Measurements from ENCODE around the gene ADAMTS2. TPM values are rescaled to one million over a fixed set of nuclear protein-coding genes. Genes with fewer than 3 reads are reported as not detected.

The ADAMTS2 gene
- total RNA-seq, 4 donors from 2014 or later: 6.0 to 20.9 (median 13.5) TPM

DNA sequence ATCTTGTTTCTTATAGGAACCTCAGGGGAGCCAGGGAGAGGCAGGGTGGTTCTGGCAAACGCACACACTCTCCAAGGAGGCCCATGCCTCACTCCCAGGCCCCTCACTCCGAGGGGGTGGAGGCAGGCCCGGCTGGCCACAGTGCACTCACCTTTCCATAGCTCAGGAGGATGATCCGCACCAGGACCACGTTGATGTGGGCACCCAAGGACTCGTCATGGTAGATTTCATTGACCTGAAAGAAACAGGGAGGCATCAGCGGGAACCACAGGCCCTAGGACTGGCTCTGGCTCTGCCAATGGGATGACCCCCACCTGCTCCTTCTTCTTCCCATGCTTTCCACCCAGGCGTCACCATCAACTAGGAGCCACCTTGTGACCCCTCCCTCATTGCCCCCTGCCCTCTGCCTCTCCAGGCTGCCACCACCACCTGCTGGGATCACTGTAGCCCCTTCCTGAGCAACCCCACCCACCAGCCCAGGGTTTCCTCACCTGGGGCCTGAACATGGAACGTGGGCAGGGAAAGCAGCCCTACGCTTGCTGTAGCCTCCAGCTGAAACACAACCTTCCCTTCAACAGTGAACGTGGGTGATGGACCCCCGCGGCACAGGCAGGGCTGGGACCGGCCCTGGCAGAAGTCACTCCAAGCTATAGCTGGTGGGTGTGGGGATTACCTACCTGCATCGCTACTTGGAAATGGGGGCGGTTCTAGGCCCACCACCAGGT is 164.2 kb downstream of the ADAMTS2 start:
- in situ Hi-C loops (cut with MboI; ENCODE audit: low pct_ligation_motif_present in 1 of 4, low pct_unique_long_range_greater_than_20kb in 1 of 4, low sequenced_read_pairs in 3 of 4) (no loop called here), intact Hi-C loops (cut with DNase I; ENCODE audit: low total_unique reads) (no loop called here)
- no peak for DNase-seq
- no peaks in the 10 kb centered on the region for H3K9me3 ChIP-seq
- no peak overlapping the region for H3K27ac ChIP-seq
- no peak overlapping the region for H3K4me3 ChIP-seq
- TF ChIP-seq, protein P1, sequence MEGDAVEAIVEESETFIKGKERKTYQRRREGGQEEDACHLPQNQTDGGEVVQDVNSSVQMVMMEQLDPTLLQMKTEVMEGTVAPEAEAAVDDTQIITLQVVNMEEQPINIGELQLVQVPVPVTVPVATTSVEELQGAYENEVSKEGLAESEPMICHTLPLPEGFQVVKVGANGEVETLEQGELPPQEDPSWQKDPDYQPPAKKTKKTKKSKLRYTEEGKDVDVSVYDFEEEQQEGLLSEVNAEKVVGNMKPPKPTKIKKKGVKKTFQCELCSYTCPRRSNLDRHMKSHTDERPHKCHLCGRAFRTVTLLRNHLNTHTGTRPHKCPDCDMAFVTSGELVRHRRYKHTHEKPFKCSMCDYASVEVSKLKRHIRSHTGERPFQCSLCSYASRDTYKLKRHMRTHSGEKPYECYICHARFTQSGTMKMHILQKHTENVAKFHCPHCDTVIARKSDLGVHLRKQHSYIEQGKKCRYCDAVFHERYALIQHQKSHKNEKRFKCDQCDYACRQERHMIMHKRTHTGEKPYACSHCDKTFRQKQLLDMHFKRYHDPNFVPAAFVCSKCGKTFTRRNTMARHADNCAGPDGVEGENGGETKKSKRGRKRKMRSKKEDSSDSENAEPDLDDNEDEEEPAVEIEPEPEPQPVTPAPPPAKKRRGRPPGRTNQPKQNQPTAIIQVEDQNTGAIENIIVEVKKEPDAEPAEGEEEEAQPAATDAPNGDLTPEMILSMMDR (IDR thresholded peaks at IDR 0.05): no peak
- TF ChIP-seq EP300 (IDR thresholded peaks at IDR 0.05; ENCODE audit: low read depth): no peak
- TF ChIP-seq POLR2AphosphoS5 (IDR thresholded peaks at IDR 0.05): no peak
- TF ChIP-seq POLR2A (IDR thresholded peaks at IDR 0.05): no peak
- H3K4me1 ChIP-seq: no peaks in the 10 kb centered on the region
- H3K36me3 ChIP-seq: no peaks in the 10 kb centered on the region
- H3K27me3 ChIP-seq: no peaks in the 10 kb centered on the region
- 89% methylated on average over 16 of the region's 16 CpGs; no CpG with 5 or more reads in 1 of the 2 donors for WGBS, 2 donors (ENCODE audit: low coverage in 1 of 2)

DNA sequence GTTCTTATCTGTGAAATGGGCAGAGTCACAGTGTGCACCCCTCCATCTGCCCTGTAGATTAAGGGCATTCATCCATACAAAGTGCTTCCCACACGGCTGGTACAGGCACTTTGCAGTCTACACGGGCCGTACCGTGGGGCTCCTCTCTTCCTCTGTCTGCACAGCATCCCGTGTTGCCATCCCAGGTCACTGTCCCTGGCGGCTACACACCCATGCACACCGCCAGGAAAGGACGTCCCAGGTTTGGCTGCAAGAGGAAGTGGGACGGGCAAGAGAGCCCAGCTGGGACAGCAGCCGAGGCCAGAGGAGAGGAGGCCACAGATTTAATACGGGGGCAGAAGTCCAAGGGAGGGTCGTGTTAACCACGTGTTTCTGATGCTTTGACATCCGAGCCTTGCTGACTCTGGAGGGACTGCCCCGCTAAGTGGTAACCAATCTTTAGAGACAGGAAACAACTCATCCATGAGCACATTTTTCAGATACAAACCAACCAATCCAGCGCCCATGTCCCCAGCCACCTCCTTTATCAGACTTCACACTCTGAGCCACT is 165.1 kb downstream of the ADAMTS2 start:
- Histone ChIP-seq H3K36me3 (no peaks in the 10 kb centered on the region), H3K27me3 (no peaks in the 10 kb centered on the region), H3K9me3 (no peaks in the 10 kb centered on the region), H3K27ac (no peak overlapping the region), H3K4me3 (no peak overlapping the region), H3K4me1 (no peaks in the 10 kb centered on the region)
- intact Hi-C loops (cut with DNase I; ENCODE audit: low total_unique reads): no loop called here
- in situ Hi-C loops (cut with MboI; ENCODE audit: low pct_ligation_motif_present in 1 of 4, low pct_unique_long_range_greater_than_20kb in 1 of 4, low sequenced_read_pairs in 3 of 4): no loop called here
- DNase-seq: no peak
- 85 to 92% methylated on average over 2 to 16 of the region's 16 CpGs for WGBS, 2 donors (ENCODE audit: low coverage in 1 of 2)
- TF ChIP-seq, protein P1 (IDR thresholded peaks at IDR 0.05): no peak
- TF ChIP-seq POLR2A (IDR thresholded peaks at IDR 0.05): no peak
- TF ChIP-seq POLR2AphosphoS5 (IDR thresholded peaks at IDR 0.05): no peak
- no peak for TF ChIP-seq EP300 (IDR thresholded peaks at IDR 0.05; ENCODE audit: low read depth)

DNA sequence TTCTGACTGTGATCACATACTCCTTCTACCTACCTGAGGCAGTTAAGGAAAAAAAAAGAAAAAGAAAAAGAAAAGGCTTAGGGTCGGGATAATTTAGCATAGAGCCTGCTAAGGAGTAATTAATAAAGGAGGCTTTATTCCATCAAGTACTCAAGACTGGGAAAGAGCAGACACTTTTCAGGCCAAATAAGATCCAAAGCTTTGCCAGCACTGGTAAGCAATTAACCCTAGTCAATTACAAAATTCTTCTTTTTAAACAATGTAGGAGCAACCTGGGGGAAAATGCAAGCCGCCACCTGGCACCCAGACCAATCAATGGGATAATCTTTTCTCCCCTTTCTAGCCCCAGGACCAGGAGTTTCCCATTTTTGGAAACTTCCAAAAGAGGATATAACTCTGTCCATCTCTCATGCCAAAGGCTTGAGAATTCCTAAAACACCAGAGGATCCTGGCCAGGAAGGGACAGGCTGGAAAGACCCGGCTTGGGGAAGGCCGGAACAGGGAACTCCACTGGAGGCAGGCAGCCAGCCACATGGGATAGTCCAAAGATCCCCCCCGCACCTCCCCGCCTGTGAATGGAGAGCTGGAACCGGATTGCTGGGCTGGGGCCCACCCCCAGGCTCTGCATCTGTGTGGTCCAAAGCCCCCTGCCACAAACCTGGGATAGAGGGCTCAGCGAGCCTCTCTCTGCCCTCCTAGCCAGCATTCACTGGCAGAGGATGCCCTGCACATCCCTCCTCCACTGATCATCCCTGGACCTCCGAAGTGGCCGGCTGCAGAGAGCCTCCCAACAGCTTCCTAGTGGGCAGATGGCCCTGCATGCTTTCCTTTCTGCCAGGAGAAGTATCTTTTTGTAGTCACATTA is 167.3 kb downstream of the ADAMTS2 start:
- WGBS, 2 donors (ENCODE audit: low coverage in 1 of 2): 73 to 80% methylated on average over 2 to 10 of the region's 10 CpGs

DNA sequence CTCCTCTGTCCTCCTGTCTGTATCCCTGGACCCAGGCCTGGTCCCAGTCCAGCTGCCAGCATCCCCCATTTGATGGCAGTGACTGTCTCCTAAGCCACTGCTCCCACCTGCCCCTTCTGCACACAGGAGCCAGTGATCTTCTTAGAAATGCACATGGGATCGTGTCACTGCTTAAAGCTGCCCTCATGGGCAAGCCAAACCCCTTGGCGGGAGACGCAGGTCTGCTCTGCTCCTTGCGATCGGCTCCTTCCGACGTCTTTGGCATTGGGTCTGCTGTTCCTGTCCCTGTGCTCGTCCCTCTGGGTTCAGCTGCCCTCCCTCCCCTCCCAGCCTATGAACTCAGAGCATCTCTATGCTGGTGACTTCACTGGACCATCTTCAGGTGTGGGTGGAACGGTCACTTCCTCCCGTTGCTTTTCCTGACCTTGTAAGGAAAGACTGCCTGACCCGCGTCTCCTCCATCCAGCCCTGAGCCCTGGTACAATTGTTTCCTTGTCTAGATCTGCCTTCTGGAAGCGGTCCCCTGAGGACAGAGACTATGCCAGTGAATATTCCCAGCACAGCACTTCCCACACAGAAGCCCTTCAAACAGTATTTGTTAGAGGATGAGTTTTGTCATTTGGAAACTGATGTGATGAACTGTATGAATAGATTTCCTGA is 168.6 kb downstream of the ADAMTS2 start:
- H3K27ac ChIP-seq: no peak overlapping the region

More for the DNA sequence above, 167.3 kb downstream of the ADAMTS2 start:
- H3K27me3 ChIP-seq: no peaks in the 10 kb centered on the region
- no peaks in the 10 kb centered on the region for H3K4me1 ChIP-seq
- no peak overlapping the region for H3K4me3 ChIP-seq
- intact Hi-C loops (cut with DNase I; ENCODE audit: low total_unique reads) (no loop called here), in situ Hi-C loops (cut with MboI; ENCODE audit: low pct_ligation_motif_present in 1 of 4, low pct_unique_long_range_greater_than_20kb in 1 of 4, low sequenced_read_pairs in 3 of 4) (loop anchor here in 1 of 4 donors (10.0 kb wide), 1 partner anchor 307 kb away; no protein-coding TSS in a partner anchor)
- no peaks in the 10 kb centered on the region for H3K36me3 ChIP-seq
- no peak overlapping the region for H3K27ac ChIP-seq
- TF ChIP-seq EP300 (IDR thresholded peaks at IDR 0.05; ENCODE audit: low read depth) (no peak), POLR2A (IDR thresholded peaks at IDR 0.05) (no peak), POLR2AphosphoS5 (IDR thresholded peaks at IDR 0.05) (no peak)
- no peak for DNase-seq
- H3K9me3 ChIP-seq: no peaks in the 10 kb centered on the region

More for the DNA sequence above, 168.6 kb downstream of the ADAMTS2 start:
- no peak for TF ChIP-seq POLR2A (IDR thresholded peaks at IDR 0.05)
- no peak for TF ChIP-seq POLR2AphosphoS5 (IDR thresholded peaks at IDR 0.05)
- TF ChIP-seq, protein P1 (IDR thresholded peaks at IDR 0.05): no peak
- TF ChIP-seq EP300 (IDR thresholded peaks at IDR 0.05; ENCODE audit: low read depth): no peak
- no peaks in the 10 kb centered on the region for H3K27me3 ChIP-seq
- no peaks in the 10 kb centered on the region for H3K36me3 ChIP-seq
- in situ Hi-C loops (cut with MboI; ENCODE audit: low pct_ligation_motif_present in 1 of 4, low pct_unique_long_range_greater_than_20kb in 1 of 4, low sequenced_read_pairs in 3 of 4) (loop anchor here in 1 of 4 donors (10.0 kb wide), 1 partner anchor 308 kb away; no protein-coding TSS in a partner anchor), intact Hi-C loops (cut with DNase I; ENCODE audit: low total_unique reads) (no loop called here)
- no peak overlapping the region for H3K4me3 ChIP-seq
- H3K4me1 ChIP-seq: no peaks in the 10 kb centered on the region
- no peaks in the 10 kb centered on the region for H3K9me3 ChIP-seq
- WGBS, 2 donors (ENCODE audit: low coverage in 1 of 2): 84 to 93% methylated on average over 3 to 13 of the region's 13 CpGs
- DNase-seq: no peak

Data from transverse colon (tissue), 4 donors.